MCF 10A (cell line): ENCODE data around the gene TACR2. TPM values are rescaled to one million over a fixed set of nuclear protein-coding genes. Genes with fewer than 3 reads are reported as not detected.

Experiments
- BruUV-seq: library from RNA; stranded (reverse); fragments of 400-500 nt; replicated peaks from 2 replicates; lab custom pipeline; 2021; lab: Mats Ljungman, UMichigan
- CTCF ChIA-PET: fragments of 300-600 bp; sonication (Branson Sonifier 250); formaldehyde crosslinking; extraction: SDS; loops from one replicate; lab custom pipeline; 2021; ENCODE audit warnings: antibody characterized with exemption, inconsistent platforms; lab: Yijun Ruan, JAX
- POLR2A ChIA-PET: fragments of 300-600, 350-650 bp; sonication (Branson Sonifier 250); formaldehyde crosslinking; extraction: SDS; loops from one replicate; lab custom pipeline; 2020; ENCODE audit warnings: antibody characterized with exemption, inconsistent platforms; lab: Yijun Ruan, JAX
- DNase-seq: peaks from one replicate; pipeline ENCODE4 v3.0.0-alpha.2; 2018; ENCODE audit not compliant: unreplicated experiment
- H3K27ac Mint-ChIP-seq: one replicate; pipeline ENCODE4 v1.8.0; 2022; ENCODE audit warnings: mild to moderate bottlenecking, low read depth, mixed read lengths; ENCODE audit not compliant: unreplicated experiment
- H3K27me3 Mint-ChIP-seq: one replicate; pipeline ENCODE4 v1.8.0; 2022; ENCODE audit warnings: mixed read lengths; ENCODE audit not compliant: insufficient read depth, unreplicated experiment
- H3K36me3 Mint-ChIP-seq: one replicate; pipeline ENCODE4 v1.8.0; 2022; ENCODE audit warnings: mild to moderate bottlenecking, moderate library complexity, mixed read lengths; ENCODE audit not compliant: insufficient read depth, unreplicated experiment
- H3K4me1 Mint-ChIP-seq: one replicate; pipeline ENCODE4 v1.8.0; 2022; ENCODE audit warnings: mixed read lengths; ENCODE audit not compliant: insufficient read depth, unreplicated experiment
- H3K4me3 Mint-ChIP-seq: one replicate; pipeline ENCODE4 v1.8.0; 2022; ENCODE audit warnings: mild to moderate bottlenecking, moderate library complexity, mixed read lengths; ENCODE audit not compliant: unreplicated experiment
- H3K9me3 Mint-ChIP-seq: one replicate; pipeline ENCODE4 v1.8.0; 2022; ENCODE audit warnings: mixed read lengths; ENCODE audit not compliant: unreplicated experiment
- CTCF ChIP-seq: fragments of 200-600 bp; IDR thresholded peaks from one replicate; pipeline ENCODE4 v1.8.0; 2022; ENCODE audit warnings: antibody characterized with exemption, mild to moderate bottlenecking; ENCODE audit not compliant: unreplicated experiment
- intact Hi-C: fragments of 100-400 bp; cut with micrococcal nuclease; formaldehyde crosslinking; loops from 2 replicates; pipeline ENCODE4 v1.14.1; 2022
- total RNA-seq: library from RNA; stranded (reverse); gene quantifications from 2 replicates; pipeline ENCODE4 v1.2.3, GENCODE V29; 2022

The TACR2 gene
- total RNA-seq, 1 experiment from 2014 or later: not detected

- Mint-ChIP-seq H3K4me1 (no peaks in the 10 kb centered on the region), H3K27ac (no peak overlapping the region), H3K4me3 (no peak overlapping the region), H3K36me3 (no peaks in the 10 kb centered on the region), H3K9me3 (no peaks in the 10 kb centered on the region), H3K27me3 (no peaks in the 10 kb centered on the region)
- POLR2A ChIA-PET: interaction anchor here (1.3 kb wide), 1 partner anchor 21 kb away, joined by 5 read pairs; no protein-coding TSS in a partner anchor
- no peak for DNase-seq
- BruUV-seq: no TSS peak
- no peak for TF ChIP-seq CTCF
- CTCF ChIA-PET: interaction anchor here (0.6 to 0.9 kb wide), 3 partner anchors 18 to 1563 kb away, joined by 3 read pairs; no protein-coding TSS in a partner anchor
- intact Hi-C loops: no loop called here
Measured at GRCh38 chr10:69418052-69418752, 1.5 kb upstream of the TACR2 start.

GRCh38 chr10:69417542-69417941, 824 bp upstream of the TACR2 start:
- CTCF ChIA-PET: interaction anchor here (0.6 to 0.7 kb wide), 2 partner anchors 117 to 1563 kb away, joined by 3 read pairs; no protein-coding TSS in a partner anchor
- Mint-ChIP-seq H3K36me3 (no peaks in the 10 kb centered on the region), H3K27me3 (no peaks in the 10 kb centered on the region), H3K4me1 (no peaks in the 10 kb centered on the region), H3K9me3 (no peaks in the 10 kb centered on the region), H3K4me3 (no peak overlapping the region), H3K27ac (no peak overlapping the region)
- no peak for DNase-seq
- TF ChIP-seq CTCF: no peak
- POLR2A ChIA-PET: no interaction called here
- no TSS peak for BruUV-seq
- intact Hi-C loops: no loop called here

GRCh38 chr10:69415951-69416350, 767 bp downstream of the TACR2 start:
- TF ChIP-seq CTCF: no peak
- H3K36me3 Mint-ChIP-seq: no peaks in the 10 kb centered on the region
- no peak for DNase-seq
- ChIA-PET CTCF (interaction anchor here (0.7 to 0.9 kb wide), 2 partner anchors 139 to 1715 kb away, joined by 3 to 4 read pairs; no protein-coding TSS in a partner anchor), POLR2A (no interaction called here)
- H3K4me1 Mint-ChIP-seq: no peaks in the 10 kb centered on the region
- no TSS peak for BruUV-seq
- H3K27ac Mint-ChIP-seq: no peak overlapping the region
- intact Hi-C loops: no loop called here
- H3K9me3 Mint-ChIP-seq: no peaks in the 10 kb centered on the region
- H3K27me3 Mint-ChIP-seq: no peaks in the 10 kb centered on the region
- no peak overlapping the region for H3K4me3 Mint-ChIP-seq

- intact Hi-C loops: no loop called here
- no TSS peak for BruUV-seq
- Mint-ChIP-seq H3K9me3 (no peaks in the 10 kb centered on the region), H3K4me1 (no peaks in the 10 kb centered on the region), H3K27me3 (no peaks in the 10 kb centered on the region), H3K4me3 (no peak overlapping the region), H3K36me3 (no peaks in the 10 kb centered on the region), H3K27ac (no peak overlapping the region)
- TF ChIP-seq CTCF: no peak
- POLR2A ChIA-PET: no interaction called here
- DNase-seq: no peak
- CTCF ChIA-PET: no interaction called here
Measured at GRCh38 chr10:69415049-69415448, 1.7 kb downstream of the TACR2 start.
